Measurements from ENCODE around the gene ANGPTL8. TPM values are rescaled to one million over a fixed set of nuclear protein-coding genes. Genes with fewer than 3 reads are reported as not detected.
A peak's percentile ranks its signal among the peaks of the same experiment; 100 is the strongest.

The ANGPTL8 gene
- total and polyA plus RNA-seq, 2 of the 13 experiments (the other 11 are each of a cell fraction or from before 2014, with no cell fraction given) = 27.3 to 243 TPM

- TF ChIP-seq ZNF121 (CRISPR knock-in tag; IDR thresholded peaks at IDR 0.05) = peak; percentile 93
- TF ChIP-seq SOX5 (CRISPR knock-in tag; IDR thresholded peaks at IDR 0.05; ENCODE audit: borderline replicate concordance) = no peak
- peak; percentile 93 for TF ChIP-seq ZNF770 (CRISPR knock-in tag; IDR thresholded peaks at IDR 0.05)
- TF ChIP-seq ZMYM2 (CRISPR knock-in tag; IDR thresholded peaks at IDR 0.05) = no peak
- no peak for TF ChIP-seq MBD4 (IDR thresholded peaks at IDR 0.05; ENCODE audit: borderline replicate concordance, low read length)
- no peak for TF ChIP-seq PTBP1 (IDR thresholded peaks at IDR 0.05; ENCODE audit: low read depth, low read length, poor library complexity, severe bottlenecking)
- no peak for TF ChIP-seq EEA1 (CRISPR knock-in tag; IDR thresholded peaks at IDR 0.05; ENCODE audit: borderline replicate concordance)
- TF ChIP-seq CEBPB (IDR thresholded peaks at IDR 0.05; ENCODE audit: borderline replicate concordance, low read depth, low read length) = peak; percentile 76
- TF ChIP-seq ZNF292 (CRISPR knock-in tag; IDR thresholded peaks at IDR 0.05; ENCODE audit: borderline replicate concordance, low read depth) = no peak
- TF ChIP-seq ZNF691 (CRISPR knock-in tag; IDR thresholded peaks at IDR 0.05; ENCODE audit: borderline replicate concordance, low read depth) = no peak
- TF ChIP-seq FOXA1 (IDR thresholded peaks at IDR 0.05) = no peak
- no peak for TF ChIP-seq FOXA1 (CRISPR knock-in tag; IDR thresholded peaks at IDR 0.05)
- no peak for TF ChIP-seq HNF1A (IDR thresholded peaks at IDR 0.05; ENCODE audit: low read depth)
- TF ChIP-seq HNF1A (CRISPR knock-in tag; IDR thresholded peaks at IDR 0.05; ENCODE audit: borderline replicate concordance) = no peak
- no peak for TF ChIP-seq ZNF343 (CRISPR knock-in tag; IDR thresholded peaks at IDR 0.05)
- no peak for TF ChIP-seq ZNF496 (CRISPR knock-in tag; IDR thresholded peaks at IDR 0.05; ENCODE audit: insufficient replicate concordance)
- no peak for TF ChIP-seq PBX2 (CRISPR knock-in tag; IDR thresholded peaks at IDR 0.05)
- TF ChIP-seq KDM5A (IDR thresholded peaks at IDR 0.05; ENCODE audit: borderline replicate concordance, low read length) = no peak
- no peak for TF ChIP-seq MAFG (CRISPR knock-in tag; IDR thresholded peaks at IDR 0.05)
- TF ChIP-seq ZFYVE20 (CRISPR knock-in tag; IDR thresholded peaks at IDR 0.05; ENCODE audit: borderline replicate concordance, low read depth) = no peak
- TF ChIP-seq WIZ (CRISPR knock-in tag; IDR thresholded peaks at IDR 0.05) = no peak
Observed at GRCh38 chr19:11267316-11268085, 28.1 kb downstream of the ANGPTL8 start (continued).

Data from HepG2 (cell line).